NCI-H226 (cell line): ENCODE results near the gene DENND1A.

Experiments
- DNase-seq: peaks from one replicate; pipeline ENCODE4 v3.0.0-alpha.2; 2015

The DENND1A gene

DNA sequence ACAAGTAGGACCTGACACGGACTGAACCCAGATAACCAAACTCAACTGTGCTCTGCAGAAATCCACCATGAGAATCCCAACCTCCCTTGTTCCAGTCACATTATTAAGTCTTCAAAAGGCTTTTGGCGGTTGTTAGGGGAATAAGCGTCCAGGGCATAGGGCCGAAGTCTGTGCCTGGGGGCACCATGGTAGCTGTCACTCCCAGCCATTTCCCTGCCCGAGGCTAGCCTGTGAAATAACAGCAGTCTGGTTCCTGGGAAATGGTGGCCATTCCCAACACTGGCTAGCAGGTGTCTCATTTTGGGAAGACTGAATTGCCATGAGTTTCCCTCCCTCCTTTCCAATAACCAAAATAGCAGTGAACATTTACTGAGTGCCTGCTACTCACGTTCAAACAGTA is 451.8 kb downstream of the DENND1A start:
- DNase-seq, result no peak

- no peak for DNase-seq
Measured at GRCh38 chr9:123475407-123475806, 454.5 kb downstream of the DENND1A start.

- no peak for DNase-seq
Measured at GRCh38 chr9:123472862-123473614, 456.9 kb downstream of the DENND1A start.

DNA sequence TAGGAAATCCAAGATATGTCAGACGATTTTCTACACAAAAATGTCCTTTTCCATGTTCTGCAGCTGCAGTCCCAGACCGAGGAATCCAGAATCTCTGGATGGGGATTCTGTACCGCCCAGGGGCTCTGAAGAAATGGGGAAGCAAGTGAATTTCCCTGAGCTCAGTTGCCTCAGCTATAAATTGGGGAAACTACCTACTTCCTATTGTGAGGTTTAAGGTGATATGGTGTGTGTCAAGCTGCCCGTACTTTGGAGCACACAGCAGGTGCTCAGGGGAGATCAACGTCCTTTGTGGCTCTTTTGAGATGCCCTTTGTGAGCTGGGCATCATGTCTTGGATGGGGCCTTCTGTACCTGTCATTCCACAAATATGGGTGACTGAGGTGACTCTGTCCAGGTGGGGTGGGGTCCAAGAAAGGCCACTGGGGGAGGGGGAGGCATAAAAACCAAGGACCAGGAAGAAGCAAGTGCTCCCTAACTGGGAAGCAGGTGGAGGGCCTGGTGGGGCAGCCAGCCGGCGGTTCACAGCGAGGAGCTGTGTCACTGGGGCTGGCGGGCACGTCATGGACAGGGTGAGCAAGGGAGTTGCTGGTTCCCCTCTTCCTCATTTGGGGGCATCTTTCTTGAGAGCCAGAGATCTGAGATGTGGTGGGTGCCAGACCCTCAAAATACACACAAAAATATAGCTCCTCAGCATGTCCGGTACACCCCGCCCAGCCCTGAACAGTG is 457.9 kb downstream of the DENND1A start:
- DNase-seq, result no peak

DNA sequence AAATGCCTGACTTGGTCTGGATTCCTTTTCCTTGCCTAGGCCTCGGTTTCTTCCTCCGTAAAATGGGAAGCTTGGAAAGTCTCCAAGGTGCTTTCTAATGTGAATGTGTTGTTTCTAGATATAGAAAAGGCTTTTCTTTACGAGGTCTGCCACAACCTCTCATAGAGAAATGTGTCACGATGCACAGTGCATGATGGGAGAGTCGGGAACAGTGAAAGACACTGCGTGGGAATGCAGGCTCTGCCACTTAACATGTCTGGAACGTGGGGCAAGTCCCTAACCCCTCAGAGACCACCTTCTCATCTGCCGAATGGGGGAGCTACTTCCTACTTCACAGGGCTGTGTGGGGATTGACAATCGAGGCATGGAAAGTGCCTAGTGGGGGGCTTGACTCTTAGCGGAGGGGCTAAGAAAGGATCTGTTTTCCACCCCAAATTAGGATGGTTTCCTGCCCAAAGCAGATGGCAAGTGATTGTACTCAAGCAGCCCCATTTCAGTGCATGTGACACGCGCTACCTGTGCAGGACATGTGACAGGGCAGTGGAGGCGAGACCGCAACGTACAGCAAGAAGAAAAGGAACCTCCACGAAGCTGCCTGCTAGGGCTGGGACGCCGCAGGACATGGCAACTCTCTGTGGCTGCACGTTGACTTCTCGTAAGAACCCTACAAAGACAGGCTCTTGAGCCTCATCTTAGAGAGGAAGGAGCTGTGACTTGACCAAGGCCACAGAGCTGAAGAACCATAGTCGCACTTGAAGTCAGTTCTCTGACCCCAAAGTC is 458.7 kb downstream of the DENND1A start:
- no peak for DNase-seq

DNA sequence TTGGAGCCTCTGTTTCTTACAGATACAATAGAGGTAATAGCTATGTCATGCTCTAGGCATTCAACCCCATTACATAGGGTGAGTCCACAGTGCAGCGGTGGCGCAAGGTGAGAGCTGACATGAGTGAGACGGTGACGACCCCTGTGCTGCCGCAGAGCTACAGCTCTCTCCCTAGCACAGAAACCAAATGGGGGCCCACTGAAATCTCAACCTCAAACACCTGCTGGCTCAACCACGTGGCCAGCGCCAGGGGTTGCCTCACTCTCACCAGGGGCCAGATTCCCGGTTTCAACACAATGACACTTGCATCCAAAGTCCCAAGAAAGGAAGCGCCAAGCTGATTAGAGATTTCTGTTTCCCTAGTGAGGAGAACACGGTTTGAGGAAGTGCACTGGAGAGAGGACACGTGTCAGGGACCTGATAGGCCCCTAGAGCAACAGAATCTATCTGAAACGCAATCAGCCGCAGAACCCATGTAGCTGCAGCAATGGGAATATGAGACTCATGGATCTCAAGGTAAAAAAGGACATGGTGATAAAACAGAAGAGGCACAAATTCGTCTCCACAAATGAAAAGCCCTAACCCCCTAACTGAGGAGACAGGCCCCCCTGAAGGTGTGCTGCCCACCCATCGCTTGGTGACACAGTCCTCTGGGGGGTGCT is 459.7 kb downstream of the DENND1A start:
- DNase-seq, result no peak

GRCh38 chr9:123469282-123469681 is 460.6 kb downstream of the DENND1A start:
- DNase-seq, result no peak

DNA sequence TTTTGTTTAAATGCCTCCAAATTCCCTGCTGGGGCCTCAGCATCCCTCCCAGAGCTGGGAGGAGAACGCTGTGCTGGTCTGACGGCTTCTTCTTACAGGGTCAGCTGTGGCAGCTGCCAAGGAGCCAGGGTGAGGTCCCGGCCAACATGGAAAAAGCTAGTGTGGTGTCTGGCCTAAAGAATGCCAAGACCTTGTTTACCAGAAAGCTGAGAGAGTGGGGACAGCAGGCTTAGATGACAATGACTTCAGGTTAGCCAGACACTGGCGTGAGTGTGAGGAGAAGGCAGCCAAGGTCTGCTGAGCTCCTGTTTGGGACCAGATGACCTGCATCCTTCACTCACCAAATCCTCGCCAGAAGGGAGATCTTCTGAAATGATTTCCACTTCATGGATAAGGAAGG is 461.4 kb downstream of the DENND1A start:
- no peak for DNase-seq

DNA sequence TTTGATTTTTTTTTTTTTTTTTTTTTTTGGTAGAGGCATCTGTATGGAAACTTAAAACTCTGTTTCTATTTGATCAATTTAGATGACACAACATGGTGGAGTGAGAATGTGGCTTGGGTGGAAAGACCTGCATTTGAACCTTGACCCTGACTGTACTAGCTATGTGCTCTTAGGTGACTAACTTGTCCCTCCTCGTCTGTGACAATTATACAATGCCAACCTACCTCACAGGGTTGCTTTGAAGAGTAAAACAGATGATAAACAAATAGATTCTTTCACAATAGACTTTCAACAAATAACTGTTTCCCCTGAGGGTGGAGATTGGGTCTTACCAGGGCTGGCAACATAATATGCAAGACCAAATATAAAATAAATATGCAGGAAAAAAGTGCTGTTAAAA is 464.6 kb downstream of the DENND1A start:
- no peak for DNase-seq

DNA sequence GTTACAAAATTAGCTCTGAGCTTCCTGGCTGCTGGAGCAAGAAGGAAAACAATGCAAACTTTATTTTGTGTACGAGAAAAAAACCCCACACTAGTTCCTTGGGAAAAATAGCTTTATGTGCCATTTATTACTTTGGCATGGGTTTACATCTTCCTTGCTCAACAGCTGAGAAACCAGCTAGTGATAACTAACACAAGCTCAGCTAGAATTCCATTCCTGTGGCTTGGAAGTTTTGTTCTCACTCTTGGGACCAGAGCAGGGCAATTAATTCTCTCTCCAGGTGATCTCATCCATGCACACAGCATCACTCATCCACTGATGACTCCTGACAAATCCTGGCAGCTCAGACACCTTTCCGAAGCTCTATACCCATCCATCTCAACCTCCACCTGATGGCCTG is 469.8 kb downstream of the DENND1A start:
- no peak for DNase-seq

DNA sequence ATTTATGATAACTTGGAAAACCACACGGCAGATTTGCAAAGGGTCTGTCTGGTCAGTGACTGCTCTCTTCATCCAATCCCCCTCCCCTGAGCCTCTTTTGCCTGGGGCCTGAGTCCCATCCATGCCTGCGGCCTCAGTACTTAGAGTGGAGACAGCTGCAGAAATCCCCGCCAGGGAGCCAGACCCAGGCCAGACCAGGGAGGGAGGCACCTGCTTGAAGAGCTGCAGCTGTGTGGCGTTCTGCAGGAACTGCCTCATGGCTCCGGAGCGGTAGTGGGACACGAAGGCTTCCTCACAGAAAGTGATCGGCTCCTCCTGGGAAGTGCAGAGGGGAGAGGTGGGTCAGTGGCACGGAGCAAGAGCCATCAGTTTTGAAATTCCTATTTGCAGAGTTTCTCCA is 472.3 kb downstream of the DENND1A start:
- DNase-seq, result no peak

- DNase-seq, result no peak
Measured at GRCh38 chr9:123456011-123456410, 473.9 kb downstream of the DENND1A start.

DNA sequence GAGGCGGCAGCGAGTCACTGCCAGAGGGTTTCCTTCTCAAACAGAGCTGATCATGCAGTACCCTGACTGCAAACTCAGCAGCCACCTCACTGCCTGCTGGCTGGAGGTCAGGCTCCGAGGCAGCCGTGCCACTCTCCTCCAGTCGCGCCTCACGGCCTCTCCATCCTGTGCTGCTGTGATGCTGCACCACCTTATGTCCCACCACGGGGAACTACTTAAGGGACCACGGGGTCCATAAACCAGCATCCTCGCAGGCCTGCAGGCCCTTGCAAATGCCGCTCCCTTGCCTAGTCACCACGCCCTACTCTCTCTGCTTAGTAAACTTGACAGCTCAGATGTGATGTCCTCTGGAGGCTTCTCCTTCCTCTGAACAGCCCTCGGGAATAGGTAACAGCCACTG is 474.7 kb downstream of the DENND1A start:
- DNase-seq, result no peak

GRCh38 chr9:123454361-123454760 is 475.6 kb downstream of the DENND1A start:
- no peak for DNase-seq

DNA sequence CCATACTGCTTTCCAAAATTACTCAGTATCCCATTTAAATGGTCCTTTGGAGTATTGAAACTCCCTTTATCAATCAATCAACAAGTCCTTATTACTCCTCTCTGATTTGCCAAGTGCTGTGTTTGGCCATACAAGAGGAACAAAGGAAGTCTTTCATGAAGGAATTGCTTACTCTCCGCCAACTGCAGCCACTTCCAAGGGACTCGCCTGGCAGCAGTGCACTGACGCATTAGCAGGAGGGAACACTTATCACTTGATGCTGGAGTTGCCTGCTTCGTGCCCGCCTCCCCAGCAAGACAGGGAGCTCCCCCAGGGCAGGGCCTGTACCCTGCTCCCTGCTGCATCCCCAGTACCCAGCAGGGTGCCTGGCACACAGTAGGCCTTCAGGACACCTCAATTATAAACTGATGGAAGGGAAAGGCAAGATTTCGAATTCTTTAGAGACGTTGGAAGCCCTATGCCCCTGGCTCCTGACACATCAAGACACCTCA is 476.1 kb downstream of the DENND1A start:
- no peak for DNase-seq

DNA sequence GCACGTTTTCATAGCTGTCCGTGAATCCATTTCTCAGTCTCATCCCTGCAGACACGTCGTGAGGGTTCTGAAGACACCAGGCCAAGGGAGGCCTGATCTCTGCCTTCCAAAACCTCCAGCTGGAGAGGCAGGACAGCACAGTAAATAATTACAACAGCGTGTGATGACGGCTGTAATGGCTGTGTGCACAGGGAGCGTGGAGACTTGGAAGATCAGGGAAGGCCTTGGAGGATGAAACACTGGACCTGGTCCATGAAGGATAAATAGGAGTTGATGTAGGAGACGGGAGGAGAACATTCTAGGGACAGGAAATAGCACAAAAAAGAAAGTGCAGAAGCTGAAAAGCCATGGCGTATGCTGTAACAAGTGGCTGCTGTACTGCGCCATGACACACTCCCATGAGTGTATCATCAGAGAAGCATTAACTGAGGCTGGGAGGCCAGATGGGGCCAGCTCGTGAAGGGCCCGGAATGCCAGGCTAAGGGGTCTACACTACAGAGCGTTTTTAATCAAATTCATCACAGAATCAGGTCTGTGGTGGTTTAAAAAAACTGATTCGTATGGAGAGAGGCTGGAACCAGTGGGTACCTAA is 476.8 kb downstream of the DENND1A start:
- DNase-seq, result no peak

GRCh38 chr9:123450996-123451395 is 478.9 kb downstream of the DENND1A start:
- no peak for DNase-seq

DNA sequence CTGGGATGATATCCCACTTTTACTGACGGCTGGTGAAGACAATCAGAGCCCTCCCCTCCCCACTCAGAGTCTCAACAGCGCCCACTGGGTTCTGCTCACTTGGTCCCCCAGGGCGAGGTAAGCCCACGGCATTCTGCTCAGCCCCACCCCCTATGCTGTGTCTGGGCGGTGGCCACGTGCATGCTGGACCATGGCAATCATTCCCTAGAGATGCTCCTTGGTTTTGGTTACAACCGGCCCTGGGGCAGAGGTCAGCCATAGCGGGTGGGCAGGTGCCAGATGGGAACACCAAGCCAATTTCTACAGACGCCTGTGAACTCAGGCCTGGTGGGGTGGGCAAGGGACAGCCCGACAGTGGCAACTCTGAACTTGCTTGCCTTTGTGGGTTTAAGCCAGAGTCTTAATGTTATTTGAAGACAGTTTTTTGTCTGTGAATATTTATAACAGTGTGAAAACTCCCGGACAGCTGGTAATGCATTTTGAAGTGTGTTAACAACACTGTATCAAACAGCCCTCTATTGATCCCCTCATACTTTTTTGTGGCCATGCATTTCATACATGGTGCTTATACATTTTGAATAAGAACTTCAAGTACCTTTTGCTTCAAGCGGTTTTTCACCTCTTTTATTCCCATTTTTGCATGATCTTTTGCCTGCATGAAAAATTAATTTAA is 479.7 kb downstream of the DENND1A start:
- no peak for DNase-seq

DNA sequence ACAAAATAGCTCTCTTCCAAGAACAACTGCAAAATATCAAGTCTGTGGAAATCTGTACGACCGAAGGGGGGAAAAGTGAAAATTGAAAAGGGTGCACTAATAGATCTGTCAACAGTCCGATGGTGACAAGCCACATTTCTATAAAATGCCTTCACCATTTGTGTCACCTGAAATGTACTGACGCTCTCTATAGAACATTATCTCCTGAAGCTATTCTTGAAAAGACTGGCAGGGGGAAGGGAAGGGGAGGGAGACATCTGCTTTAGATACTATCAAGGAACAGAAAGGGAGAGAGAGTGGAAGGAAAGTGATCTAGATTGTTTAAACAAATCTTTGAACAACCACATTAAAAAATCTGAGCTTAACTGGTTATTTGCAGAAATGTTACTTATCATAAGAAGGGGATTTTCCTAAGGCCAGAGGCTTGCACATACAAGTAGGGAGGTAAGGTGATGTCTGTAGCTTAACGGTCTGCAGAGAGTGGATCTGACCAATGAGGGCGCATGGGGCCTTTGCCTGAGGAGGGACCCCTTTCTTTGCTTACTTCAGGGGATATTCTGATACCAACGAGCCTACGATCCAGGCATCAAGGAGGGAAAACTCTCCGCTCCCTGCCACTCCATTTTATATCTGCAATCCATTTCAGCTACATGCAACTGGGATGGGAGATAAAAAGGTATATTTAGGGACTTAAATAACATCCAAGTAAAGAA is 481.8 kb downstream of the DENND1A start:
- DNase-seq, result no peak

DNA sequence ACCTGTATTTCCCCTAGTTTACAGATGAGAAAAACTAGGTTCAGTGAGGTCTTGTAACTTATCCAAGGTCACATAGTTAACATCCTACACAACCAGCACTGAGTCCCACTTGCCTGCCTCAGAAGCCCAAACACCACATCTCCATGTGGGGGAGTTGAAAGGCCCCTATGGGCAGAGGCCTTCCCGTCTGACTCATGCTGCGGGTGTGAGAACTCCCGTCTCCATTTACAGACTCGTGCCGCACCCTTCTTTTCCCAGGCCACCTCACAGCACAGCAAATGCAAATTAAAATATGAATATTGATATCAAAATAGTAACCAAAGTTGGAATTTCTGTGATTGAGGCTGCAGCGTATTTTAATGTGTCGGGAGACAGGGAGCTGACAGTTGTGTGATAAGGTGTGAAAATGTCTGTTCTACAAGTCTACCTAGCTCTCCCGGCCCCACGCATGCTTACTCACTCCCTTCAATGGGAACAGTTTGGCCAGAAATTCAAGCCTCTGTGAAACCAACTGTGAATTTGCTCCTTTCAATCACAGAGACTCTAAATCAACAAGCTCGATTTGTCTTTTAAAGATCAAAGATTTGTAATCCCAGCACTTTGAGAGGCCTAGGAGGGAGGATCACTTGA is 483.8 kb downstream of the DENND1A start:
- peak; percentile 89 for DNase-seq

DNA sequence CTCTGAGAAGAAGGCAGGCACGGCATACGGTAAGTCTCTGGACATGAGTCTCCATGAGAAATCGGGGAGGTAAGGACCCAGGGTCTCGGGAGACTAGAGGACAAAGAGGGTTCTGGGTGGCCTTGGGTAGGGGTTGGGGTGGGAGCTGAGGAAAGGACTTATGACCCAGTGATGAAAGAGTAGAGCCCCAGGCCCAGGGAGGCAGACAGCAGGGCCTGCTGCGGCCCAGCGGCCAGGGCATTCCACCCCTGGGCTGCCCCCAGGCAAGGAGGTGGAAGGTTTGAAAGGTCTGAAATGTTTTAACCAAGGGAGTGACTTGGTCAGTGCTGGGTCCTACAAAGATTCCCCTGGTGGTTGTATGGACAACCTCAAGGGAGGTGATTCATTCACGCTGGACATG is 484.8 kb downstream of the DENND1A start:
- DNase-seq, result no peak
